Measurements from ENCODE around the gene NPR2.

The NPR2 gene

GRCh38 chr9:35766997-35767396 lies 24.4 kb upstream of the NPR2 start:
- DNase-seq = no peak

GRCh38 chr9:35767458-35767857 lies 23.9 kb upstream of the NPR2 start:
- DNase-seq = no peak

- DNase-seq = no peak
Measured at GRCh38 chr9:35769763-35770162, 21.6 kb upstream of the NPR2 start.

GRCh38 chr9:35771075-35771433 lies 20.3 kb upstream of the NPR2 start:
- no peak for DNase-seq

- no peak for DNase-seq
Measured at GRCh38 chr9:35771534-35771933, 19.9 kb upstream of the NPR2 start.

GRCh38 chr9:35771943-35772342 lies 19.4 kb upstream of the NPR2 start:
- DNase-seq = no peak

GRCh38 chr9:35774907-35775635 lies 16.3 kb upstream of the NPR2 start:
- no peak for DNase-seq

- DNase-seq = peak; percentile 68
Measured at GRCh38 chr9:35776018-35776417, 15.4 kb upstream of the NPR2 start.

GRCh38 chr9:35778496-35778895 lies 12.9 kb upstream of the NPR2 start:
- no peak for DNase-seq

GRCh38 chr9:35781066-35781465 lies 10.3 kb upstream of the NPR2 start:
- DNase-seq = no peak

GRCh38 chr9:35783418-35783817 lies 8.0 kb upstream of the NPR2 start:
- no peak for DNase-seq

- no peak for DNase-seq
Measured at GRCh38 chr9:35789541-35789940, 1.9 kb upstream of the NPR2 start.

- no peak for DNase-seq
Measured at GRCh38 chr9:35790025-35790384, 1.4 kb upstream of the NPR2 start.

GRCh38 chr9:35790385-35791296 lies 750 bp upstream of the NPR2 start:
- DNase-seq = peak; percentile 43

- DNase-seq = no peak
Measured at GRCh38 chr9:35792024-35792813, 828 bp downstream of the NPR2 start.

- DNase-seq = no peak
Measured at GRCh38 chr9:35792826-35793225, 1.4 kb downstream of the NPR2 start.

- no peak for DNase-seq
Measured at GRCh38 chr9:35793461-35793860, 2.1 kb downstream of the NPR2 start.

- DNase-seq = no peak
Measured at GRCh38 chr9:35795695-35796094, 4.3 kb downstream of the NPR2 start.

GRCh38 chr9:35797311-35798109 lies 6.1 kb downstream of the NPR2 start:
- no peak for DNase-seq

- DNase-seq = no peak
Measured at GRCh38 chr9:35798658-35799374, 7.4 kb downstream of the NPR2 start.

- DNase-seq = no peak
Measured at GRCh38 chr9:35800530-35800929, 9.1 kb downstream of the NPR2 start.

Measured in NCI-H526 treated with DMSO at 0.1 percent for 48 hours (cell line).